DMS53 (cell line): Measurements from ENCODE around the gene SPDYE2.
"Not testable (repeated sequence)": the region's sequence is repeated elsewhere in the genome, so short reads cannot be mapped to it uniquely, and the experiment has no call there.

Source experiments
- DNase-seq: peaks from one replicate; lab custom pipeline; 2025; lab: John Stamatoyannopoulos, UW

The SPDYE2 gene

DNA sequence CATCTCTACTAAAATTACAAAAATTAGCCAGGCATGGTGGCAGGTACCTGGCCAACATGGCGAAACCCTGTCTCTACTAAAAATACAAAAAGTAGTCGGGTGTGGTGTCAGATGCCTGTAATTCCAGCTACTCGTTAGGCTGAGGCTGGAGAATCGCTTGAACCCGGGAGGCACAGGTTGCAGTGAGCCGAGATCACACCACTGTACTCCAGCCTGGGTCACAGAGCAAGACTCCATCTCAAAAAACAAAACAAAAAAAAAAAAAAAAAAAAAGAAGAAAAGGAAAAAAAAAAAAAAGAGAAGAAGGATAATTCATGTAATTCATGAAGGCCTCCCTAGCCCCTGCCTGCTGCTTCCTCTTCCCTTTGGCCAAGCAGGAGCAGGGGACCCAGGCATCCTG is 10.4 kb upstream of the SPDYE2 start:
- not testable (repeated sequence) for DNase-seq

DNA sequence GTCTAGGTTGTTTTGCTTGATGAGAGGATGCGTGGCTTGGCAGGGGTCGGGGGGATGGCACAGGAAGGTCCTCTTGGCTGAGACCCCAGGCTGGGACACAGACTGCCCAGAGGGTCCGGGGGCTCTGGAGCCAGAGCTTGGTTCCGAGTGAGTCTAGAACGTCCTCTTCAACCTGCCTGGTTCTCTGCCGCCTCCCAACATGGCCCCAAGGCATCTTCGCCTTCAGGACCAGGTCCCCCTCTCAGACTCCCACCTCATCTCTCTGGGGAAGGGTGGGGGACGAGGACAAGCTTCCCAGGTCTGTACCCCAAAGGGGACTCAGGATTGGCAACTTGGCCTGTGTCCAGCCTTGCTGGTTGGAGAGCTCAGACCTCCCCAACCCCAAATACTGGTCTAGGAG is 8.9 kb upstream of the SPDYE2 start:
- not testable (repeated sequence) for DNase-seq

DNA sequence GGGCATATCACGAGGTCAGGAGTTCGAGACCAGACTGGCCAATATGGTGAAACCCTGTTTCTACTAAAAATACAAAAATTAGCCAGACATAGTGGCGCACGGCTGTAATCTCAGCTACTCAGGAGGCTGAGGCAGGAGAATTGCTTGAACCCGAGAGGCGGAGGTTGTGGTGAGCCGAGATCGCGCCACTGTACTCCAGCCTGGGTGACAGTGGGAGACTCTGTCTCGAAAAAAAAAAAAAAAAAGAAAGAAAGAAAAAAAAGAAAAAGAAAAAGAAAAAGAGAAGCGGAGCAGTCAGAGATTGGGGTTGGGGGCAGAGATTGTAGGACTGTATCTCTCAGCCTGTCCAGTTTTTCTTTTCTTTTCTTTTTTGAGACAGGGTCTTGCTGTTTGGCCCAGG is 8.3 kb upstream of the SPDYE2 start:
- DNase-seq = not testable (repeated sequence)

DNA sequence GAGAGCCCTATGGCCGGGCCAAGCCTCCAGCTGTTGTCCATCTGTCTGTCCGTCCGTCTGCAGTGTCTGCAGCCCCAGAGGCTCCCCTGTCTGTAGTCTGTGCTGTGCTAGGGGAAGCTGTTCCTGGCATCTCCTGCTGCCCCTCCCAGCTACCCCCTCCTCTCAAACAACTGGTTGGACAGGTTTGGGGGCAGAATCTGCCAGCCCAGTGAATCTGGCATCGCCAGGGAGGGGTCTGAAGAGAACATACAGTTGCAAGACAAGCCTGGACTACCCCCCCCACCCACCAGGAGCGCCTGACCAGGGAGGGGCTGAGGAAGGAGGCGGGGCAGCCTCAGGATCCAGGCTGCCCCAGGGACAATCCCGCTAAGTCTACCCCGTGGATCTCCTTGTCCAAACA is 7.4 kb upstream of the SPDYE2 start, which contains the start of gene UPK3BL2:
Gene UPK3BL2, minus strand, starts transcription at position 101 of the 400 bp plus-strand sequence. Its CDS starts 60 bp downstream, at position 41.
- not testable (repeated sequence) for DNase-seq

DNA sequence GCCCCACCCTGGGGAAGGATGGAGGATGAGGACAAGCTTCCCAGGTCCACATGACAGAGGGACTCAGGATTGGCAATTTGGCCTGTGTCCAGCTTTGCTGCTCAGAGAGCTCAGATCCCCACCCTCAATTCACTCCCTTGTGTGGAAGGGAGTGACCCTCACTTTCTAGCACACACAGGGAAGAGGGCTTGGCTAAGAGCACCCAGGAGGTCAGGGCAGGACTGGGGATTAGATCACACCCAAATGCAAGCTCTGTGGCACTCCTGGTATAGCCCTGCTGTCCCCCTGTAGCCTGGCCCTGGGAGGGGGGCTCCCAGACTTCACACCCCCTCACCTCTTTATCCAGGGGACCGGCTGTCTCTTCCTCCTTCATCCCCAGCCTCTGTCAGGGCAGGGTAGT is 6.7 kb upstream of the SPDYE2 start:
- DNase-seq = not testable (repeated sequence)

DNA sequence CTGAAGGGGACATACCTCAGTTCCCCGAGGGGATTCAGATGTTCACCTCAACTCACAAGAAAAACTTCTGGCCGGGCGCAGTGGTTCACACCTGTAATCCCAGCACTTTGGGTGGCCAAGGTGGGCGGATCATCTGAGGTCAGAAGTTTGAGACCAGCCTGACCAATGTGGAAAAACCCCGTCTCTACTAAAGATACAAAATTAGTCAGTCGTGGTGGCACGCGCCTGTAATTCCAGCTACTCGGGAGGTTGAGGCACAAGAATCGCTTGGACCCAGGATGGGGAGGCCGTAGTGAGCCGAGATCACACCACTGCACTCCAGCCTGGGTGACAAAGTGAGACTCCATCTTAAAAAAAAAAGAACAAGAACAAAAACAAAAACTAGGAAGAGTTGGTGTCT is 5.7 kb upstream of the SPDYE2 start:
- not testable (repeated sequence) for DNase-seq

DNA sequence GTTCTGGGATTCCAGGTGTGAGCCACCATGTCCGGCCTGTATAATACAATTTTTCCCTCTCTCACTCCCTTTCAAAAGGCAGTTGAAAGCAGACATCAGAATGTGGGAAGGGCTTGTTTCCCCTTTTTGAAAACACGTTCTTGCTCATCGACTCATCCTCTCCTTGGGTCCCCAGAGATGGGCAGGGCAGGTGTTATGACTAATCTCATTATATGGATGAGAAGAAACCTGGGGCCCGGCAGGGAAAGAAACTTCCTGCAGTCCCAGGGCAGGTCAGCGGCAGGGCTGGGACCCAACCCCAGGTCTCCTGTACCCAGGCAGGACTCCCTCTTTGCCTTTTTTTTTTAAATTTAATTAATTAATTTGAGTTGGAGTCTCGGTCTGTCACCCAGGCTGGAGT is 4.7 kb upstream of the SPDYE2 start:
- DNase-seq = not testable (repeated sequence)

DNA sequence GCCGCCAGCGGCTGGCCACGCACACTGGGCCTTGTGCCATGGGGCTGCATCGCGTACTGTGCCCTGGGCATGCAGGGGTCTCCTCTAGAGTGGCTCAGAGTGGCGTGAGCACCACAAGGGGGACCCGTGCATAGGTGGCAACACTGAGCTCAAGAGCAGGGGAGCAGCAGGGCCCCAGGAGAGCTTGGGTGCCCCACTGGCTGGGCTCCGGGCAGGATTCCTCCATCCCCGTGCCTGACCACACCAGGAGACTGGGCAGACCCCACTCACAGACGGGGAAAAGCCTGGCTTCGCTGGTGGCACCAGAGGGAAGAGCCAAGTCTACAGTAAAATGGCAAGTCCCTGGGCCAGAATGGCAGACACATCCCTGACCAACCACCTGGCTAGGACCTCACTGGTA is 17.6 kb downstream of the SPDYE2 start:
- not testable (repeated sequence) for DNase-seq

DNA sequence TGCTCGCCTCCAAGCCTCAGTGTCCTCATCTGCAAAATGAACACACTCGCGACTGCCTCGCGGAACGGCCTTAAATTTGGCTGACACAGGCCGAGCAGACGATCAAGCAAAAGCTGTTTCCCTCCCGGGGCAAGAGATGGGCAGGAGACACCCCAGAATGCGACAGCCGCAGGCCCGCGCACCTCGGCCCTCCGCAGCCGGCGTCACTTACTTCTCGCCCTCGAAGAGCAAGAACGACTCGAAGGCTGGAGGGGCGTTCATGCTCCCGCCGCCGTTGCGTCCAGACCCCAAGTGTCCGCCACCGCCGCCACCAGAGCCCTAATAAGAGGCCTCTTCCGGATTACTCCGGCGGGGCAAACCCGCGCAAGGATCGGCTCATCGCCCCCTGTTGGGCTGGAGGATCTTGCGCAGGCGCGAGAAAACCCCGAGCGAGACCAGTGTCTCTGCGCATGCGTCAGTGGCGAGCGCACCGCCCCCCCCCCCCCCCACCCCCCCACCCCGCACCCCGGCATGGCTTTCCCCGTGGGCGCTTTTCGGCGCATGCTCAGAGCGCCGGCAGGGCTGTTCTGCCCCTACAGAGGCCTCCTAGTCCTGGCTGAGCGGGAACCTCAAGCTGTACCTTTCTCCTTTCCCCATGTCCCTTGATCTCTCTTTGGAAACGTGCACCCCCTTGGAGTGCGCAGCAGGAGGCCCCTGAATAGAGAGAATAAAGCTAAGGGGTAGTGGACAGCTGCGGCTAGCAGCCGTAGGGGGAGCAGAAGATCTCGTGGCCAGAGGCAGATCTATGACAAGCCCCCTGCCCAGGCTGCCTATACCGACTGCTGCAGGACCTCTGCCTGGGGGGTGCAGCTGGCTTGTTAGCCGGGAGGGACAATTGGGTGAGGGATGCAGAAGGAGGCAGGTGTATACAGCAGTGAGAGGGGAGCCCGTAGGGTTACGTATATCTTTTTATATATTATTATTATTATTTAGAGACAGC is 21.5 kb downstream of the SPDYE2 start, which contains the start of gene POLR2J3:
Gene POLR2J3, minus strand, starts transcription at position 323 of the 979 bp plus-strand sequence. Its CDS starts 62 bp downstream, at position 261.
- not testable (repeated sequence) for DNase-seq

DNA sequence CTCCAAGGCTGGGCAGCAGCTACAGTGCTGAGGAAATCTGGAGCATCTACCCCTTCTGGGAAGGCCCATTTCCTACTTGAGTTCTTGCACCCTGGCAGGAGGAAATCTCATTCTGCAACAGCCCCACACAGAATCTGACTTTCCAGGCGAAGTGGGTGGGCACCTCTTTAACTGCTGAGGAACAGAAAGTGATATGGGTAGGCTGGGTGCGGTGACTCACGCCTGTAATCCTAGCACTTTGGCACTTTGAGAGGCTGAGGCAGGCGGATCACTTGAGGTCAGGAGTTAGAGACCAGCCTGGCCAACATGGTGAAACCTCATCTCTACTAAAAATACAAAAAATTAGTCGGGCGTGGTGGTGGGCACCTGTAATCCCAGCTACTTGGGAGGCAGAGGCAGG is 23.6 kb downstream of the SPDYE2 start:
- not testable (repeated sequence) for DNase-seq

DNA sequence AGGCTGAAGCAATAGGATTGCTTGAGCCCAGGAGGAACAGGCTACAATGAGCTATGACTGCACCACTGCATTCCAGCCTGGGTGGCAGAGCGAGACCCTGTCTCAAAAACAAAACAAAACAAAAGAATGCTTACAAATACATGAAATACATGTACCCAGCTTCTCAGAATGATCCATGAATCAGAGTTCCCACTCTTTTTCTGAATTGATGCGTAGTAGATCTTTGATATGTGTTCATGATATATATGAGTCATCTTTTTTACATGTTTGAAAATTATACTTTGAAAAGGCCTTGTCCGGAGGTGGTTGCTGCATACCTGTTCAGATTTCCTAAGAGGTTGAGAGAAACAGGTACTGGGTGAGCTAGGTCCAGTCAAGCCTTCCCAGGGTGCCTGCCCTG is 25.3 kb downstream of the SPDYE2 start:
- DNase-seq = not testable (repeated sequence)

DNA sequence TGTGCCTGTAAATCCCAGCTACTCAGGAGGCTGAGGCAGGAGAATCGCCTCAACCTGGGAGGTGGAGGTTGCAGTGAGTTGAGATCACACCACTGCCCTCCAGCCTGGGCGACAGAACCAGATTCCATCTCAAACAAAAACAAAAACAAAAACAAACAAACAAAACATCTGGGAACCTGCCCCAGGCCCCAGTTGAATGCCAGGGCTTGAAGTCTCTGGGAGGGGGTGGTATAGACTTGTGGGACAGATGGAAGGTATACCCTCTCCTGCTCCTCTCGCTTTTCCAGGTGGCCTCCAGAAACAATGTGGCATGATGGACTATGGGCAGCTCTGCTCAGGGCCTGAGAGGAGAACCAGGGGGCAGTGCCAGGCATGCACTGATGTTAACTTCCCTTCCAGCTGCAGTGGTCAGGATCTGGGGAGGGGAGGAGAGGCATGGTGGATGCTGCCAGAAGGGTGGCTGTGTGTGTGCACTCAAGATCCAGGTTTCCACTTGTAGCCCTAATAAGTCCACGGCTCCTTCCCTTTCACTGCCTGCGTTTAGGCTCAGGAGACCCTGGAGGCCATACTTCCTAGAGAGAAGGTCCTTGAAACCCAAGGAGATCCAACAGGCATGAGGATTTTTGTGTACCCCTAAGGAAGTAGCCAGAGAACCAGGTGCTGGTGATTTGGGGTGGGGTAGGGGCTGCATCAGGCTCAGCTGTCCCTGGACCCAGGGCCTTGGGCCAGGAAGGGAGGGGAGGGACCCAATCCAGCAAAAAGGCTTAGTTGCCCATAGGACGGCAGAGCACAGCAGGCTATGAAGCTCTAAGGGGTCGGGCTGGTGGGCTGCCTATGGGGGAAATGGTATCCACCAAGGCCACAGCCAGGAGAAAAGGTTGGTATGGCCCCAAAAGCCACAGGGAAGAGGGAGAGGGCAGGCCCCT is 26.6 kb downstream of the SPDYE2 start:
- DNase-seq = not testable (repeated sequence)

DNA sequence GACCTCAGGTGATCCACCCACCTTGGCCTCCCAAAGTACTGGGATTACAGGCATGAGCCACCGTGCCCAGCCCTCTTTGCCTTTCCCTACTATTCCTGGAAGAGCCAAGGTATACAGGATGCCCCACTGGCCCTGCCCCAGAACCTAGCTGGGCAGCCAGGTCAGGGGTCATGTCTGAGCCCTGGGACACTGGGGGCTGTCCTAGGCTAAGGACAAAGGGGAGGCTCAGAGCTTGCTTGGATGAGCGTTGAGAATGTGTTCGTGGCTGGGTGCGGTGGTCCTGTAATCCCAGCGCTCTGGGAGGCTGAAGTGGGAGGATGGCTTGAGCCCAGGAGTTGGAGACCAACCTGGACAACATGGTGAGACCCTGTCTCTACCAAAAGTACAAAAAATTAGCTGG is 27.5 kb downstream of the SPDYE2 start:
- DNase-seq = not testable (repeated sequence)

DNA sequence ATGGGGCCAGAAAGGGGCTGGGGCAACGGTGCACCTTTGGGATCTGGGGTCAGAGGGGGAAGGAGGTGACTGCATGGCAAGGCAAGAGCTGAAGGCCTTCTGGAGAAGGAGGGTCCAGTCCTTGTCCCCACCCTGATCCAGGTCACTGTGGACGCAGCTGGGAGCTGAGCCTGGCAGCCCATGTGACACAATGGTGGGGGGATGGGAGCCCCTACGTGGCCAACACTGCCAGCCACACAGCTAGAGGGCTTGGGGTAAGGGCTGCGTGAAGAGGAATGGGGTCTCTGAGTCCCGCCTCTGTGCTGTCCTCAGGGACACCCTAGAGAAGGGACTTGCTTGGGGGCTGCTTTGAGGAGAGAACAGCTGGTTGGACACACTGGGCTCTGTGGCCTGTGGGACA is 30.7 kb downstream of the SPDYE2 start:
- not testable (repeated sequence) for DNase-seq

DNA sequence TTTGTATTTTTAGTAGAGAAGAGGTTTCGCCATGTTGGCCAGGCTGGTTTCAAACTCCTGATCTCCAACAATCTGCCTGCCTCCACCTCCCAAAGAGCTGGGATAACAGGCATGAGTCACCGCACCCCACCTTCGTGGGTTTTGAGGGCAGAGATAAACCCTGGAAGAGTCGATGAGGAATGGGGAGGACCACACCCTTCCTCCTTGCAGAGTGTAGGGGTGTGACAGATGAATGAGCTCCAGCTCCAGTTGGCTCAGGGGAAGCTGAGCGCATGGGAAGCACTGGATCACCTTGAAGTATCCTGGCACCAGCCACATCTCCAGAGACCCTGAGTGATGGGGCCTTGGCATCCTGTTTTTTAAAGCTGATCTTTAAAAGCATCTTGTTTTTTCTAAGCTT is 32.5 kb downstream of the SPDYE2 start:
- DNase-seq = not testable (repeated sequence)

DNA sequence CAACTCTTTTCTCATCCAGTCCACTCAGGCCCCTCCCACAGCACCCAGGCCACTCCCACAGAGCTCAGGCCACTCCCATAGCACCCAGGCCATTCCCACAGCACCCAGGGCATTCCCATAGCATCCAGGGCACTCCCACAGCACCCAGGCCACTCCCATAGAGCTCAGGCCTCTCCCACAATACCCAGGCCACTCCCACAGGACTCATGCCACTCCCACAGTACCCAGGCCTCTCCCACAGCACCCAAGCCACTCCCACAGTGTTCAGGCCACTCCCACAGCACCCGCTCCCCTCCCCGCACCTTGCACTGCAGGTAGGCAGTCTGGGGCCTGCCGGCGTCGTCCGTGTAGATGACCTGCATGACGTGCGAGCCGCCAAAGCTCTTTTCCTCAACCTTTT is 38.8 kb downstream of the SPDYE2 start:
- not testable (repeated sequence) for DNase-seq

DNA sequence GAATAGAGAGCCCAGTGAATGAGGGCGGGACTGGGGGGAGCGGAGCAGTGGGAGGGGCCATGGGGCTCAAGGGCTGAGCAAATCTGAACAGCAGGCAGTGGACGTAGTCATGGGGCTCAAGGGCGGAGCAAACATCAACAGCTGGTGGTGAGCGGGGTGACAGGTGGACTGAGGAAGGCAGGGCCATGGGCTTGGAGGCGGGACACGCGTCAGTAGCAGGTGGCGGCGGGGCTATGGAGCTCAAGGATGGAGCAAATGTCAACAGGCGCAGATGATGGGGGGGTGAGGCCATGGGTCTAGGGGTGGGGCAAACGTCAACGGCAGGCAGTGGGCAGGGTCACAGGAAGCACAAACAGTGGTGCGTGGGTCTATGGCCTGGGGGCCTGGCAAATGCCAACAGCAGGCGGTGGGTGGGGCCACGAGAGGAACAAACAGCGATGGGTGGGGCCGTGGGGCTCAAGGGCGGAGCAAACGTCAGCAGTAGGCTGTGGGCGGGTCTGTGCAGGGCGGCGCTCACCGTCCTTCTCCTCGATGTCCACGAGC is 41.5 kb downstream of the SPDYE2 start:
- not testable (repeated sequence) for DNase-seq

DNA sequence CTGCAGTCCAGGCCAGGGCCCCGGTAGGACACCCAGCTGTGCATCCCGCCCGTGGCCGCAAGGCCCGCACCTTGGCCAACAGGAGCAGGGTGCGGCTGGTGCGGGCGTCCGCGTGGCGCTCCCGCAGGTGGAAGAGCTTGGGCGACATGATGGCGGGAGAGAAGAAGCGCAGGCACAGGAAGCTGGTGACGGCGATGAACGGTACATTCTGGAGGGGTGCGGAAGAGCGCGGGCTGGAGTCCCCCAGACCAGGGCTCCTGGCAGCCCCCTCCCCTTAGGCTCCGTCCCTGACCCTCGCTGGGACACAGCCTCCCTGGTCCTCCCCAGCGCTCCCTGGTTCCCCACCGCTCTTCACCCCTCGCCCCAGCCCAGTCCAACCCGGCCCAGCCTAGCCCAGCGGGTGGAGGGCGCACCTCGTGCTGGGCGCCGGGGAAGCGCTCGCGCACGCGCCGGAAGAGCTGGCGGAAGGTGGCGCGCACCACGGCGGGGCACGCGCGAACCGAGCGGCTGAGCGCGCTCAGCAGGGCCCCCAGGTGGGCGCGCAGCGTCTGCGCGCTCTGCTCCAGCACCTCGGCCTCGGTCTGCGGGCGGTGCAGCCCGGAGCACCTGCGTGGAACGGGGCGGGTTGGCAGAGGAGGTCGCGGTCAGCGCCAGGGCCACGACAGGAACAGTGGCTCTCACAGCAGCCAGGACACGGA is 42.8 kb downstream of the SPDYE2 start:
- DNase-seq = not testable (repeated sequence)

DNA sequence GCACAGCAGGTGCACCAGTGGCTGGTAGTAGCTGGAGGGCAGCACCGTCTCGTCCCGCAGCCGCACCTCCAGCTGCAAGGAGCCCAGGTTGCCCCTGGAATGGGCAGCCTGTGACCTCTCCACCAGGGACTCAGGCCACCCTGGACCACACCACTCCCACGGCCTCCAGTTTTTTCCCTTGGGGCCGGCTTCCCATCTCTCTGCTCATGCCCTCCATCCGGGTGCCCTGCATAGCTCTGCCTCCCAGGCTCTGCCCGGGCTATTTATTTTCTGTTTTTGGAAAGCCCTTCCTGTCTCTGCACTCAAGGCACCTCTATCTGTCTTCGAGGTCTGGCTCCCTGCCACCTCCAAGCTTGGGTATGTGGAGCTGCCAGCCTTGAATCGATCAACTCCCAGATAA is 45.0 kb downstream of the SPDYE2 start:
- not testable (repeated sequence) for DNase-seq

DNA sequence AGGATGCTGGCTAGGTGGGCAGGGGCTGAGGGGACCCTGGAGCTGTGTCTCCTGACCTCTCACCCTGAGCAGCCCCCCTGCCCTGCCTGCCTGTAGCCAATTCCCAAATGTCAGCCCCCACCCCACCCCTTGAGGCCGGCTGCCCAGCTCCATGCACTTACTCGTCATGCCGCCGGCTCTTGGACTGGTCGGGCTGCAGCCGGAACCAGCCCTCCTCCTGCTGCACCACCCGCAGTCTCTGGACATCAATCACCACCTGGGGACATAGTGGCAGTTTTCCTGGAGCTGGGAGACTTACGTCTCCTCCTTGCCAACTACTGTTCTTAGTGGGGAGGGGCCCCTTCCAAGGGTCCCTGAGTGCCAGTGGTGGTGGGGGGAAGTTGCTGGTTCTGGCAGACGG is 48.7 kb downstream of the SPDYE2 start:
- DNase-seq = not testable (repeated sequence)

DNA sequence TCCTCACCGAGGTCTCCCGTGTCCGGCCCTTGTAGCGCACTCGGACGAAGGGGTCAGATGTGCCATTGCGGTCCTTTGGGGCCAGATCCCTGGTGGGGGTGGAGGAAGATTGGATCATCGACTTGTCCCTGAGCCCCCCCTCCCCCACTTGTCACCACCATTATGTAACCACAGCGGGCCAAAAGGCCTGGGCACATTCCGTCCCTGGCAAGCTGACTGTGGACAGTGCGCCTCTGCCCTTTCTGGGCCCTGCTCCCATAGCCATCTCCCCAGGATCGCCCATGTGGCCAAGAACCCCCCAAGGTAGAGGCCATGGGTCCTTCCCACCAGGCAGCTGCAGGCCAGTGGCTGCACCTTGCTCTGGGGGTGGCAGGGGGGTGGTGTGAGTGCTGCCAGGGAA is 51.3 kb downstream of the SPDYE2 start:
- not testable (repeated sequence) for DNase-seq
